GM12892 (cell line): ENCODE measurements around the gene TMUB1.

Source experiments
- POLR2A ChIP-seq: IDR thresholded peaks from 2 replicates; pipeline ENCODE4 v1.6.1; 2011; ENCODE audit warnings: low read depth, low read length, control low read depth
- POLR2AphosphoS5 ChIP-seq: IDR thresholded peaks from 2 replicates; pipeline ENCODE4 v1.6.1; 2011; ENCODE audit warnings: low read depth, low read length, control low read depth

- TF ChIP-seq POLR2A (peak; percentile 35; the same call in 1 of the 2 replicates), POLR2AphosphoS5 (no peak)
These were observed 23.8 kb downstream of the TMUB1 start, which contains the start of gene SLC4A2 for GRCh38 chr7:151059367-151060112.
